SK-N-SH treated with all-trans-retinoic acid at 6 μM for 48 hours (cell line): ENCODE results near the gene DENND1A.

ENCODE experiments used
- ARNTL ChIP-seq: fragments of 450-650 bp; formaldehyde crosslinking; IDR thresholded peaks from 2 replicates; pipeline ENCODE4 v1.5.0; 2020; ENCODE audit warnings: low read depth, mild to moderate bottlenecking, moderate library complexity, borderline replicate concordance
- CSRNP3 ChIP-seq: fragments of 250-450 bp; sonication (Bioruptor Pico); IDR thresholded peaks from 2 replicates; pipeline ENCODE4 v1.5.1; 2021; ENCODE audit warnings: mild to moderate bottlenecking, moderate library complexity
- ESRRG ChIP-seq: fragments of 250-450 bp; sonication (Bioruptor Pico); IDR thresholded peaks from 2 replicates; pipeline ENCODE4 v1.6.1; 2021; ENCODE audit warnings: mild to moderate bottlenecking
- ZFP3 ChIP-seq: fragments of 250-450 bp; sonication (Bioruptor Pico); IDR thresholded peaks from 2 replicates; pipeline ENCODE4 v1.5.0; 2020; ENCODE audit warnings: mild to moderate bottlenecking, moderate library complexity
- ZNF70 ChIP-seq: fragments of 450-650 bp; formaldehyde crosslinking; IDR thresholded peaks from 2 replicates; pipeline ENCODE4 v1.5.0; 2020; ENCODE audit warnings: mild to moderate bottlenecking, moderate library complexity
- ZNF8 ChIP-seq: fragments of 450-650 bp; formaldehyde crosslinking; IDR thresholded peaks from 2 replicates; pipeline ENCODE4 v1.5.0; 2020; ENCODE audit warnings: mild to moderate bottlenecking, moderate library complexity

- TF ChIP-seq ARNTL (no peak), CSRNP3 (CRISPR knock-in tag) (no peak), ESRRG (CRISPR knock-in tag) (no peak), ZFP3 (CRISPR knock-in tag) (no peak), ZNF70 (CRISPR knock-in tag) (no peak), ZNF8 (no peak)
Observed at GRCh38 chr9:123590499-123590898, 339.4 kb downstream of the DENND1A start.
